Stimulated activated CD4-positive, alpha-beta T cell treated with anti-CD3 and anti-CD28 coated beads, Interleukin-1b, Interleukin-23, amount 100 ng/mL, for 24 hours (primary cell): Measurements from ENCODE around the gene FN3K.

Source experiments
- DNase-seq, 4 experiments: peaks; one replicate each; pipeline ENCODE4 v3.0.0-alpha.2; 2020; ENCODE audit warnings: low read depth in 4 of 4, low spot score in 1 of 4

FN3K gene

DNA sequence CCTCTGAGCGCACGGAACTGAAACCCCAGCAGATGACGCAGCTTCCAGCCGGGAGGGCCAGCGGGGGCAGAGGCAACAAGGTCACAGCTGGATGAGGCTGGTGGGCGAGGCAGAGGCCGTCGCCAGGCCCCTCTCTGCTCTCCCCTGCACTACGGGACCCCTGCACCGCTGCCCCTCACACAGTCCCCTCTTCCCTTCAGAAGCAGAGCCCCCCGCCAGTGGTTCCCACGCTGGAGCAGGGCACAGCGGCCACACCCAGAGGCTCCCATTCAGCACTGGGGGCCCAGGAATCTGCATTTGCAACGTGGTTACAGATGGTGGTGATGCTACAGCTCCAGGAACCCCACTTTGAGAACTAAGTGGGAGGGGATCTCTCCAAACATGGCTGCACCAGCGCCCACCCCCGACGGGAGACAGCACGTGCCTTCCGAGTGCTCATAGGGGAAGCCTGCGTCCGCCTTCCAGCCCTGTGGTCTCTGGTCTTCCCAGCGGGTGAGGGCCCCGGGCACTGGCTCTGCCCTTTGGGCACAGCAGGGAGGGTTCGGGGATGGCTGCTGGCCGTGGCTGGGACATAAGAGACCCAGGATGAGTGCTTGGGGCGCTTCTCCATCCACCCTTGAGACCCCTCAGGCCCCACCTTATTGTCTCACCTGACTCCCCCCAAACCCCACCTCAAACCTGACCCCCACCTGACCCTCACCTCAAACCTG lies 32.2 kb upstream of the FN3K start:
- no peak for DNase-seq

DNA sequence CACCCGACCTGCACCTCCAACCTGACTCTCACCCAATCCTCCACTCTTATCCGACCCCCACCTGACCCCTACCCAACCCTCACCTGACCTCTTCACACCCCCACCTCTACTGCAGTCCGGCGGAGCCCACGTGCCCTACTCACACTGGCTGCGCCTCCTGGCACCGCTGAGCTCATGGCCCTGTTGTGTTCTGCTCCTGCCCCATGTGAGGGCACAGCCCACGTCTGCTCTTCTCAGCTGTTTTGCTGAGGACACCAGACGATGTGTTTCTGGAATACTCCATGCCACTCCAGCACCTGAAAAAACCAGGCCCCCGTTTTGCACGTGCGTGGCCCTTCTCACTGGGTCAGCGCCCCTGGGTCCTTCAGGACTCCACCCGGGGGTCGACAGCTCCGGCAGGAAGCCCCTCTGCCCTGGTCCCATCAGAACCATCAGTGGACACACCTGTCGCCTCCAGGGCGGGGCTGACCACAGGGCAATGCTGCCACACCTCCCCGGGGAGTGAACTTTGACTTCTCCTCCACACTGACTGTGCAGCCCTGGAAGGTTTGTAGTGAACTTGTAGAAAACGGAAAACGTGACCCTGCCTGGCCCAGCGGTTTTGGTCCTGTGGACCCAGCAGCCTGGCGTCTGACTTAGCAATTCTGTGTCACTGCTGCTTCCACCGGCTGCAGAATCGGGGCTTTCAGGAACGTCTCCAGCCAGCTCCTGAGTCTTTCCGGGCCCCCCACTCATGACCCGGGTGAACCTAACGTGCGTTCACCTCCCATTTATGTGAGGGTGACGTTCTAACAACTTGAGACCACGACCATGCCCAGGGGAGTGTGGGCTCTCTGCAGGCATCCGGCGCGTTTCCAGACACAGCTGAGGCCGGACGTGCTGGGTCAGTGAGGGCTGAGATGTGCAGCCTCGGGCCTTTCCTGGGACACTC lies 31.2 kb upstream of the FN3K start:
- DNase-seq, result no peak

DNA sequence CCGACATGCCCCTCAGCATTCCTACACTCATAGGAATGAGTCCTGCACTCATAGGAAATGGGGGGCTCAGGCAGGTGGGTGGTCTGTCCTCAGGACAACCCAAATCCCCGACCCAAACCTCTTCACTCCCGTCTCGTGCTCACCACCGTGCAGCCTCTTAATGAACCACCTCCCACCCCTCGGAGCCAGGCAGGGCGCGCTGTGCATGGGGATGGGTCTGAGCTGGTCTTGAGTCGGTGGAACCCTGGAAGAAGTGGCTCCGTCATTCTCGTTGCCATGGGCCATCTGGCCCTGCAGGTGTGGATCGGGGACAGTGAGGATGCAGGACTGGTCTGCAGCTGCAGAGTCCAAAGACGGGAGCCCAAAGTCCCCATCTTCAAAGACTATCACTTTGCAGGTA lies 30.5 kb upstream of the FN3K start:
- no peak for DNase-seq

DNA sequence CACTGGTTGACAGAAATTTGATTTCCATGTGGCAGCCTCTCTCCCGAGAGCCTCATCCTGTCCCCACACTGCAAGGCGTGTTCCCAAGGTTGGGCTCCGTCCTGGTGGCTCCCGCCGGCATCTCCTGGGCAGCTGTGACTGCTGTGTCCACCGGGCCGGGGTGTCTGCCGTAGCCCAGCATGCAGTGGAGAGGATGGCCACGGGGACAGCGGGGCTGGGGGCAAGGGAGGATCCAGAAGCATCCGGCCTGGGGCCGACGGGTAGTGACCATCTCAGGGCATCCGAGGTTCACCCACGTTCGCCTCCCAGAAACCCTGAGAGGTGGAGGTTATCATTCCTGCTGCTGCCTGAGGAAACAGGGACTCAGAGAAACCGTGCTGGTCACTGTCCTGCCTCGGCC lies 29.7 kb upstream of the FN3K start:
- no peak for DNase-seq

DNA sequence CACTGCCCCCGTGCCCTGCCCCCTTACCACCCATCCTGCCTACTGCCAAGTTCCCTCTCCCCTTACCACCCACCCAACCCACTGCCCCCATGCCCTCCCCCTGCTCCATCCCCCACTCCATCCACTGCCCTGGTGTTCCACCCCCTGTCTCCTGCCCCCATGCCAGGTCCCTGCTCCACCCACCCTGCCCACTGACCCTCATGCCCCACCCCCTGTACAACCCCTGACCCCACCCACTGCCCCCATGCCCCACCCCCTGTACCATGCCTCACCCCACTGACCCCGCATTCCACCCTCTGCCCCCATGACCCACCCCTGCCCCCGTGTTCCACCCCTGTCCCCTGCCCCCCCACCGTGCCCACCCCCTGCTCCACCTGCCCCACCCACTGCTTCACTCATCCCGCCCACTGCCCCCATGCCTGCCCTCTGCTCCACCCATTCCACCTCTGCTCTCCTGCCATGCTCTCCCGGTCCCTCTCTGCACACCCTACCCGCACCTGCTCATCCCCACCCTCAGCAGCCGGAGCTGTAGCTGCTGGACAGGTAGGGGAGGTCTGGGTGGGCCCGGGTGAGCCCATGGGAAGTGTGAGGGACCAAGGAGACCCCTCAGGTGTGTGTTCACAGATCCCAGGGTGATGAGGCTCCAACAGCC lies 26.3 kb upstream of the FN3K start:
- DNase-seq, result no peak

DNA sequence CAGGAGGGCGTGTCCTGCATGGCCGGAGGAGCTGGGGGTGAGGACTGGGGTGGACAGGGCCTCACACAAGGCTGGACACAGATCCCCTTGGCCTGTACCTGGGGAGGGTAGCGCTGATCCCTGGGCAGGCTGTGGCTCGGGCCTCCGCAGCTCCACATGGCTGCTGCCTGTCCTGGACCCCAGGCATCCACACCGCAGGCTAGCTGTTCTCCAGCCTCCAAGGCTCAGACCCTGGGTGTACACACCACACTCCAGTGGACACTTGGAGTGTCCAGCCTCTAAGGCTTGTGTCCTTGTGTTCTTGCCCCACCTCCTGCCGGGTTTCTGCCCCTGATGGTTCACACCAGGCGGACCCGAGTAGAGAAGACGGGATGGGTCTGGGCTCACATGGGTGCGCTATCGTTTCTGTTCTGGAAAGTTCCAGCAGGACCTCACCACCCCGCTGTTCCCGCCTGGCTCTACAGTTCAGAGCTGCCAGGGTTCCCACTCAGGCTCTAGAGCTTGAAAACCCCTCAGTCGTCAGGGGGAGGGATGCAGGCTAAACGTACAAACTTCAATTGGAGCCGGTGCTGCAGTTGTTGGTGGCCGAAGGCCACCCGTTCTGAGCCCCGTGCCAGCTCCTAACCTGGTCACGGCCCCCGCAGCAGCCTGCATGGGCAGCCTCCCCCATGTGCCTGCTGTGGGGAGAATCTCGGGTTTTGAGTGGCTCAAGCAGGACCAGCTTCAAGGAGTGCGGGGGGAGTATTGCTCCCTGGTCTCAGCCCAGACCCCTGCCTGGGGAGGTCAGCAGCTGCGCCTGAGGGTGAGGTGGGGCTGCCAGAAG lies 25.5 kb upstream of the FN3K start:
- no peak for DNase-seq

DNA sequence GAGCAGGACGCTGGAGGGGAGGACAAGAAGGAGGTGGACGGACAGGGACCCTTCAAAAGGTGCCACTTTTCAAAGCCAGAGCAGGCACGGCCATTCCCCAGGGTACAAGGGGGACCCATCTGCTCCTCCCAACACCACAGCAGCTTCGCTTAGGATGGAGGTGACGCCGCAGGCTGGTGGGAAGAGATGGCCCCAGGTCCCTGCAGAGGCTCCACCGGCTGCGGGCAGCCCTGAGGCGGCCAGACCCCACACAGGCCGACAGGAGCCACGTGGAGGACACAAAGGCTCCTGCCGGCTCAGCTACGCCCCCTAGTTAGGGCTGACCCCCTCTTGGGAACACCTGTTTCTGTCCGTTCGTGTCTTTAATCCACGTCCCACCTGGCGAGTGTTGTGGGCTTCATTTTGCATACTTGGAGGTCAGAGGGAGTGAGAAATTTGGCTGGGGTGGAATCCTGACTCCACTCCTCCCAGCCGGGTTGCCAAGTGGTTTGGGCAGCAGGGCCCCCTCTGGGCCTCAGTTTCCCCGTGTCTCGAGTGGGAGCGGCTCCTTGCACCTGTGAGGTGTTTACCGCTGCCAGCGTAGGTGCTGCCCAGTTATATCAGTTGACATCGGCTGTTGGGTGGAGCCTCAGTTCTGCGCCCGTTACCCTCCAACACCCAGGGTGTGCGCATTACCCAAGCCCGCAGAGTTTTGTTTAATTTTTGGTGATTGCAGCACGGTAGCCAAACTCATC lies 24.7 kb upstream of the FN3K start:
- DNase-seq, result no peak

DNA sequence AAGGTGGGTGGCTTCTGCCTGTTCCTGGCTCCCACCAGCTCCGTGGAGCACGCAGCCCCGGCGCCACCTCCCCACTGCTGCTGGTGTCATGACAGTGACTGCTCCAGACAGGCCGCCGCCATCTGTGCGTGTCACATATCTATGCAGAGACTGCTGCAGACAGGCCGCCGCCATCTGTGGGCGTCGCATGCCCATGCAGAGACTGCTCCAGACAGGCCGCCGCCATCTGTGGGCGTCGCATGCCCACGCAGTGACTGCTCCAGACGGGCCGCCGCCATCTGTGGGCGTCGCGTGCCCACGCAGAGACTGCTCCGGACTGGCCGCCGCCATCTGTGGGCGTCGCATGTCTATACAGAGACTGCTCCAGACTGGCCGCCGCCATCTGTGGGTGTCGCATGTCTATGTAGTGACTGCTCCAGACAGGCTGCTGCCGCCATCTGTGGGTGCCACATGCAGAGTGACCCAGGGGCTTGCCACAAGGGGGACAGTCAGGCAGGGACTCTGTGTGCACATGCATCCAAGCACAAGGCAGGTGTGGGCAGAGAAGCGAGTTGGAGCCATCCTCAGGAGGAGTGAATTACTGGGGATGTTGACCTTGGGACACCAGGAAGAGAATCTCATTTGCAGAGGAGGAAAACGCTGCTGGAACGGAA lies 22.2 kb upstream of the FN3K start:
- DNase-seq, result no peak

DNA sequence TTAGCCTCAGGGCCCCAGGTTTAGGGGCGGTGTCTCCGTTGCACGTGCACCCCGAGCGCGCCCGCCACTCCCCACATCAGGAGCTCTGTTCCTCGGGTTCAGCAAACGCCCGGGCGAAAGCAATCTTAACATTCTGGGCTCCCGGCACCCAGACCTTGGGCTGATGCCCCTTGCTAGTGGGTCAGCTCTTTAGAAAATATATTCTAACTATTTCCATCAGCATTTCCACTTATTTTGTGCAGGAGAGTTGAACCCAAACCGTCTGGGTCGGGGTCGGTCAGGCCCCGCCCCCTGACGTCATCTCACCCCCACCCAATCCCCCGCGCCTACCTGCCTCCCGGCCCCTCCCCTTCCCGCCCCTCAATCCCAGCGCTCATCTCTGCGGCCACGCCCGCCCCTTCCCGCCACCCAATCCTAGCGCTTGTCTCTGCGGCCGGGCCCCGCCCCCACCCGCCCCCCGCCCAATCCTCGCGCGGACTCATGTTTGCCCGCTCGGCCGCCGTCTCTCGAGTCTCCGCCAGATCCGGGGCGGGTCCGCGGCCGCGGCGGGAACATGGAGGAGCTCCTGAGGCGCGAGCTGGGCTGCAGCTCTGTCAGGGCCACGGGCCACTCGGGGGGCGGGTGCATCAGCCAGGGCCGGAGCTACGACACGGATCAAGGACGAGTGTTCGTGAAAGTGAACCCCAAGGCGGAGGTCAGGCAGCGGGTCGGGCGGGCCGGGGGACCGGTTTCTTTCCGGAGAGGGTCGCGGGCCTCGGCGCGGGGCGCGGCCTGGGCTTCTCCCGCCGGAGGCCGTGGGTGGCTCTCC lies 19.0 kb upstream of the FN3K start, which contains the start of gene FN3KRP:
TSS of gene FN3KRP (plus strand) at position 504 of the 808 bp plus-strand sequence. CDS start at position 554, 50 bp downstream.
- peak; percentile 59 to 97 (median 82) for DNase-seq

DNA sequence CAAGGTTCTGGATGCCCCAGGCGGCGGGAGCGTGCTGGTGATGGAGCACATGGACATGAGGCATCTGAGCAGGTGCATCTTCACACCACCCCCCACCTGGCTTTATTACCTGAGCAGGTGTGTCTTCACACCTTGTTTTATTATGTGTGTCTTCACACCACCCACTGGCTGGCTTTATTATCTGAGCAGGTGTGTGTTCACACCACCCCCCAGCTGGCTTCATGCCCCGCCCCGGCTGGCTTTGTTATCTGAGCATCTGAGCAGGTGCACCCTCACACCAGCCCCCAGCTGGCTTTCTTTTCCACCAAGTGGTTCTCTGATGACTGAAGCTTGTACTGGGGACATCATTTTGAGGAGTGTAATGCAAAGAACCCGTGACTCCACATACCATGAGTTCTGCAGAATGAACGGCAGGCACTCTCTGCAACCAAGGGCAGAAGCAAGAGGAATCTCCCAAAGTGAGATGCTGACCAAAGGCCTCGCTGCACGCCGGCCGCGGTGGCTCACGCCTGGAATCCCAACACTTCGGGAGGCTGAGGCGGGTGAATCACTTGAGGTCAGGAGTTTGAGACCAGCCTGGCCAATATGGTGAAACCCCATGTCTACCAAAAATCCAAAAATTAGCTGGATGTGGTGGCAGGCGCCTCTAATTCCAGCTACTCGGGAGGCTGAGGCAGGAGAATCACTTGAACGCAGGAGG lies 16.3 kb upstream of the FN3K start:
- no peak for DNase-seq

DNA sequence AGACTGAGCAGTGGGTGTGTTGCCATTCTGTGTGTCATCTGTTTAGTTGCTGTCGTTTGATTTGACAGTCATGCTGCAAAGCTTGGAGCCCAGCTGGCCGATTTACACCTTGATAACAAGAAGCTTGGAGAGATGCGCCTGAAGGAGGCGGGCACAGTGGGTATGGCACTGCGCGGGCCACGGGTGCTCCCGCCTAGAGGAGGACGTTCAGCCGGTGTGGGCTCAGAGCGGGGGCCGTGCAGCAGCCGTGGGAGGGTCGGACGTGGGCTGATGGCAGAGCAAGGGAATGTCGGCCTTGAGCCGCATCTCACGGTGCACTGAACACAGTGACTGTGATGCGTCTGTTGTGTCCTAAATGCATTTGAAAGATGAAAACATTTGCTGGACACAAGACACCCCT lies 15.2 kb upstream of the FN3K start:
- no peak for DNase-seq

DNA sequence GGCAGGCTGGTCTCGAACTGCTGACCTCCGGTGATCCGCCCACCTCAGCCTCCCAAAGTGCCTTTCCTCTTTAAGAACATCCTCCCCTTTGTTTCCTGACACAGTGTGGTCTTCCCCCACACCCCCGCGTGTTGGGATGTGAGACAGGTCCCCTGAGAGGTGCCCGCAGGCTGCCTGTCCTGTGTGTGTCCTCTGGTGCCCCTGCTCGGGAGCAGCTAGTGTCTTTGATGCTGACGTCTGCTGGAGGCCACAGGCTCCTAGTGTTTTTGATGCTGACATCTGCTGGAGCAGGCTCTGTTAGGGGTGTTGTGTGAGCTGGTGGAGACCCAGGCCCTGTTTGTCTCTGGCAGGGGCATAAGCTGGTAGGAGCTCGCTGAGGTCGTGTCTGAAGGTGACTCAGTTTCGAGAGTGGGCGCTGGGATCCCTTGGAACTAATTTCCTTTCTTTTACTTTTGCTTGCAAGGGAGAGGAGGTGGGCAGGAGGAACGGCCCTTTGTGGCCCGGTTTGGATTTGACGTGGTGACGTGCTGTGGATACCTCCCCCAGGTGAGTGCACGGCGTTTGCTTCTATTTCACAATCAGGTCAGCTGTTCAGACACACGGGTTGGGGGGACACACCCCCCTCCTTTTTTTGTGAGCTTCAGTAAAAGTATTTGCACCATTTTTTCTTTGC lies 12.9 kb upstream of the FN3K start:
- no peak for DNase-seq

DNA sequence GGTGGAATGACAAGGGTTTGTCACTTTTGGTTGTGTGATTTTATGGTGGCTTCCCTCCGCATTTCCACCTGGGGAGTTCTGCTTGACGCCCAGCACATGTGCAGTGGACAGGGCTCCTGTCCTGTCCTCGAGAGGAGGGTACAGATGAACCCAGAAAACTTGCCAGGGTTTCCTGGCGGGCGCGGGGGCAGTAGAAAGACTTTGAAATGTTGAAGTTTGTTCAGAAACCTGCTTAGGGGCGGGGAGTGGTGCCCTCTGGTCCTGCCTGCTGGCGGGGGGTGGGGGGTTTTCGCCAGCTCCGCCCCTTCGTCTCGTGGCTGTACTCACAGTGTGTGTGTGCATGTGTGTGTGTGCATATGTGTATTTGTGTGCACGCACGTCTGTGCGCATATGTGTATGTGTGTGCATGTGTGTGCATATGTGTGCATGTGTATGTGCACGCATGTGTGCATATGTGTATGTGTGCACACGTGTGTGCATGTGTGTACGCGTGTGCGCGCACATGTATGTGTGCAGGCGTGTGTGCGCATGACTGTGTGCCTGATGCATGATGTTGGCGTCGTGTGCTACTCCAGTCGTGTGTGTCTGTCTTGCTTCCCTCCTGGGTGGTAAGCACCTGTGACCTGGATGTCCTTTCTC lies 12.1 kb upstream of the FN3K start:
- no peak for DNase-seq

DNA sequence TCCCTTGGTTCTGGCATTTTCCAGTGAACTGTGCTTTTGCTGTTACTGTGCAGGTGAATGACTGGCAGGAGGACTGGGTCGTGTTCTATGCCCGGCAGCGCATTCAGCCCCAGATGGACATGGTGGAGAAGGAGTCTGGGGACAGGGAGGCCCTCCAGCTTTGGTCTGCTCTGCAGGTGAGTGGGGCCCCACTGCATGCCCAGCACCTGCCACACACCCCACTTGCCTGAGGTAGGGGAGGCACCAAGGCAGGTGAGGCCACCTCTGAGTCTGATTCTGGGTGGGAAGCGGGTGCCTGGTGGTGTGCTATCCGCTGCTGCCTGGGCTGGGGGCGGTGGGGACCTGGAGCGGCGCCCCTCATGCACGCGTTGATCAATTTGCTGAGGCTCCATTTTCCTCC lies 9.0 kb upstream of the FN3K start:
- DNase-seq, result no peak

DNA sequence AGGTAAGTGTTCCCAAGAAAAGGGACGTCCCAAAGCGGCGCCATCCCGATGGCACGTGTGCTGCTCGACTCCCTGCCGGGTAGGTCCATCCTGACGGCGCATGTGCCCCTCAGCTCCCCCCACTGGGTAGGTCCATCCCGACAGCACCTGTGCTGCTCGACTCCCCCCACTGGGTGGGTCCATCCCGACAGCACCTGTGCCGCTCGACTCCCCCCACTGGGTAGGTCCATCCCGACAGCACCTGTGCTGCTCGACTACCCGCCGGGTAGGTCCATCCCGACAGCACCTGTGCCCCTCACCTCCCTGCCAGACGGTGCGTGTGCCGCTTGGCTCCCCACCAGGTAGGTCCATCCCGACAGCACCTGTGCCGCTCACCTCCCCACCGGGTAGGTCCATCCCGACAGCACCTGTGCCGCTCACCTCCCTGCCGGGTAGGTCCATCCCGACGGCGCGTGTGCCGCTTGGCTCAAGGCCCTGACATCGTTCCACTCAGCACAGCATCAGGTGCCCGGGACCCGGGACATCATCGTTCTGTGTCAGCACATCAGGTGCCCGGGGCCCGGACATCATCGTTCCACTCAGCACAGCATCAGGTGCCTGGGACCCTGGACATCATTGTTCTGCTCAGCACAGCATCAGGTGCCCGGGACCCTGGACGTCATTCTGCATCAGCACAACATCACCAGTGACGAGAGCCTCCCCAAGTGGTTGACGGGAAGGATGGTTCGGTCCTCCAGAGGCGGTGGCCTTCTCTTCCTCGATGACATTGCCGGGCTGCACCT lies 5.7 kb upstream of the FN3K start:
- DNase-seq, result no peak

DNA sequence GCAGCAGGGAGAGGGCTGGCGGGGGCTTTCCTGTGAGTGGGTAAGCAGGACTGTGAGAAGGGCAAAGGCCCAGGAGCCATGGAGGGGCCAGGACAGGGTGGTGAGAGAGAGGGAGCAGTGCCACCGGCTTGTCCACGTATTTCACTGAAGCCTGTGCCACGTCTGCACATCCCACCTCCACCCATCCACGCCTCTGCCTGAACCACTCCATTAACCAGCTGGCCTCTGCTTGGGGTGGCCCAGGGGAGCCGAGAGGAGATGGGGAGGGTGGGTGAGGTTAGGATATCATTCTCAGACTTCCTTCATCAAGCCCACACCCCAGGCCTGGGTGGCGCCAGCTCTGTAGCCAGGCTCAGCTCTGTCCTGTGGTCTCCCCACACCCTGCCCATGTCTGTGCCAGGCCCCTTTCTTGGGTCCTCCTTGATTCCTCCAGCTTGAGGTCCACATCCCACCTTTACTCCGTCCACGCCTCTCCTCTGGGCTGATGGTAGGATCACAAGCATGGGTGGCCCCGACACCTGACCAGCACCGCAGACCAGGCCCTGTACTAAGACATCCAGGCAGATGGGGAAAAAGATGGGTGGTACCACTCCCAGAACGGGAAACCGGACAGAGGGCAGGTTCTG lies 3.2 kb upstream of the FN3K start:
- DNase-seq, result no peak
